Endothelial cell of umbilical vein (primary cell): ENCODE results near the gene ZBTB18. TPM values are rescaled to one million over a fixed set of nuclear protein-coding genes. Genes with fewer than 3 reads are reported as not detected.
A peak's percentile ranks its signal among the peaks of the same experiment; 100 is the strongest.

Experiments
- BruUV-seq: library from RNA; stranded (reverse); fragments of 400-500 nt; replicated peaks from 2 replicates; lab custom pipeline; 2021; lab: Mats Ljungman, UMichigan
- CTCF ChIA-PET: fragments of 300-600, 350-600 bp; sonication (Branson Sonifier 250); formaldehyde crosslinking; loops from one replicate; lab custom pipeline; 2021; ENCODE audit warnings: antibody characterized with exemption, inconsistent platforms; lab: Charles Lee
- POLR2A ChIA-PET: fragments of 300-600, 350-600 bp; sonication (Branson Sonifier 250); formaldehyde crosslinking; loops from one replicate; lab custom pipeline; 2021; ENCODE audit warnings: antibody characterized with exemption, inconsistent platforms; lab: Charles Lee
- DNase-seq: peaks from one replicate; pipeline ENCODE4 v3.0.0-alpha.2; 2011; ENCODE audit warnings: low read depth, low spot score
- FAIRE-seq: peaks from 2 replicates; lab custom pipeline; 2011; peaks lifted over from hg19 to GRCh38; lab: Jason Lieb, UNC
- H2AFZ ChIP-seq: 2 replicates; pipeline ENCODE4 v1.6.0; 2012; ENCODE audit warnings: low read depth, low read length, control low read depth, inconsistent platforms
- H3K27ac ChIP-seq: 2 replicates; pipeline ENCODE4 v1.5.1; 2011; ENCODE audit warnings: low read depth, mild to moderate bottlenecking, control low read depth, low read length, moderate library complexity; ENCODE audit not compliant: insufficient read depth
- H3K27me3 ChIP-seq, 2 experiments: 2 replicates each; pipeline versions ENCODE4 v1.6.0 to v1.6.1; 2011; ENCODE audit warnings: low read length in 2 of 2, mixed read lengths in 1 of 2; ENCODE audit not compliant: control insufficient read depth in 2 of 2, insufficient read depth in 2 of 2
- H3K36me3 ChIP-seq, 2 experiments: 2 replicates in 1 of 2; 3 replicates in 1 of 2; pipeline ENCODE4 v1.5.1; 2011; ENCODE audit warnings: low read length in 2 of 2, mild to moderate bottlenecking in 1 of 2, moderate library complexity in 1 of 2; ENCODE audit not compliant: control insufficient read depth in 2 of 2, insufficient read depth in 2 of 2; ENCODE audit errors: extremely low read depth in 1 of 2
- H3K4me1 ChIP-seq: 3 replicates; pipeline ENCODE4 v1.5.1; 2011; ENCODE audit warnings: mild to moderate bottlenecking, low read length; ENCODE audit not compliant: control insufficient read depth, insufficient read depth; ENCODE audit errors: extremely low read depth
- H3K4me2 ChIP-seq: 2 replicates; pipeline ENCODE4 v1.6.1; 2011; ENCODE audit warnings: low read length, control low read depth, mixed read lengths; ENCODE audit not compliant: insufficient read depth
- H3K4me3 ChIP-seq, 3 experiments: fragments of 200-600 bp in 1 of 3; sonication (generic), shearing (Covaris generic) in 1 of 3; replicated peaks in 1 of 3; 2 replicates each; pipeline ENCODE4 v1.5.1; 2011 to 2016; ENCODE audit warnings: control low read depth in 3 of 3, low read length in 3 of 3, mild to moderate bottlenecking in 2 of 3, inconsistent platforms in 1 of 3, low read depth in 1 of 3, moderate library complexity in 1 of 3; ENCODE audit not compliant: insufficient read depth in 1 of 3
- H3K79me2 ChIP-seq: 2 replicates; pipeline ENCODE4 v1.6.0; 2012; ENCODE audit warnings: low read length, inconsistent platforms; ENCODE audit not compliant: control insufficient read depth, insufficient read depth
- H3K9ac ChIP-seq: replicated peaks from 2 replicates; pipeline ENCODE3; 2011; ENCODE audit warnings: low read length, control low read depth; ENCODE audit not compliant: insufficient read depth; ENCODE audit errors: extremely low read depth
- H3K9me1 ChIP-seq: replicated peaks from 3 replicates; pipeline ENCODE4 v1.6.0; 2011; ENCODE audit warnings: mild to moderate bottlenecking, low read length; ENCODE audit not compliant: control insufficient read depth, insufficient read depth; ENCODE audit errors: extremely low read depth
- H3K9me3 ChIP-seq: replicated peaks from 2 replicates; pipeline ENCODE4 v1.5.1; 2012; ENCODE audit warnings: low read length, inconsistent platforms; ENCODE audit not compliant: control insufficient read depth, insufficient read depth
- H4K20me1 ChIP-seq: replicated peaks from 2 replicates; pipeline ENCODE3; 2011; ENCODE audit warnings: mild to moderate bottlenecking, low read length; ENCODE audit not compliant: control insufficient read depth, insufficient read depth; ENCODE audit errors: extremely low read depth
- CTCF ChIP-seq, 2 donors: IDR thresholded peaks; 1 replicate in 1 of 2; 2 replicates in 1 of 2; pipeline ENCODE4 v1.5.1; 2011; ENCODE audit warnings: low read length in 2 of 2, mild to moderate bottlenecking in 2 of 2, moderate library complexity in 2 of 2, control low read depth in 1 of 2, inconsistent platforms in 1 of 2, low read depth in 1 of 2; ENCODE audit not compliant: insufficient read depth in 1 of 2; ENCODE audit errors: extremely low read depth in 1 of 2
- EZH2 ChIP-seq: IDR thresholded peaks from 2 replicates; pipeline ENCODE4 v1.6.1; 2012; ENCODE audit warnings: borderline replicate concordance, low read depth, mild to moderate bottlenecking, moderate library complexity, low read length, inconsistent platforms; ENCODE audit not compliant: severe bottlenecking
- FOS ChIP-seq: IDR thresholded peaks from 2 replicates; pipeline ENCODE4 v1.6.1; 2011; ENCODE audit warnings: mild to moderate bottlenecking, low read length, moderate library complexity, borderline replicate concordance; ENCODE audit not compliant: insufficient read depth
- GATA2 ChIP-seq: IDR thresholded peaks from 2 replicates; pipeline ENCODE4 v1.7.0; 2011; ENCODE audit warnings: low read depth, mild to moderate bottlenecking, moderate library complexity, mixed read lengths, low read length; ENCODE audit not compliant: insufficient read length, insufficient read depth
- JUN ChIP-seq: IDR thresholded peaks from 2 replicates; pipeline ENCODE4 v1.6.1; 2011; ENCODE audit warnings: borderline replicate concordance, low read depth; ENCODE audit not compliant: insufficient read length, insufficient read depth
- MAX ChIP-seq: IDR thresholded peaks from 2 replicates; pipeline ENCODE4 v1.6.1; 2011; ENCODE audit not compliant: insufficient read depth, insufficient read length
- MYC ChIP-seq: IDR thresholded peaks from one replicate; pipeline ENCODE4 v1.6.1; 2011; ENCODE audit warnings: mild to moderate bottlenecking, low read depth, low read length
- POLR2A ChIP-seq: IDR thresholded peaks from 2 replicates; pipeline ENCODE4 v1.6.1; 2012; ENCODE audit warnings: low read depth, mild to moderate bottlenecking, control low read depth, low read length
- POLR2AphosphoS5 ChIP-seq: IDR thresholded peaks from 2 replicates; pipeline ENCODE4 v1.6.1; 2012; ENCODE audit warnings: low read depth, mild to moderate bottlenecking, control low read depth, low read length, moderate library complexity; ENCODE audit not compliant: insufficient read depth
- dilution Hi-C: fragments of 300-500 bp; cut with MboI; formaldehyde crosslinking; loops from one replicate; pipeline ENCODE4 v1.15.0; 2019; ENCODE audit warnings: low sequenced_read_pairs; ENCODE audit not compliant: extremely low pct_ligation_motif_present
- intact Hi-C: fragments of 100-400 bp; cut with micrococcal nuclease; formaldehyde crosslinking; loops from one replicate; pipeline ENCODE4 v1.10.0; 2022
- polyA plus RNA-seq, 4 experiments: library from polyadenylated mRNA; depleted of rRNA in 3 of 4; stranded (reverse) in 3 of 4; unstranded in 1 of 4; fragments of >200 nt; gene quantifications; 2 replicates each; pipeline versions ENCODE4 v1.2.1 to v1.2.3, GENCODE V29; 2011 to 2012; ENCODE audit warnings: missing spikeins in 1 of 4
- total RNA-seq: library from RNA; stranded (reverse); gene quantifications from 2 replicates; pipeline ENCODE4 v1.2.3, GENCODE V29; 2021

Gene ZBTB18
- total and polyA plus RNA-seq, 2 donors (not counting 3 experiments of a cell fraction or from before 2014, with no cell fraction given) = 15.5 to 21.1 TPM

- ChIA-PET POLR2A (interaction anchor here (0.5 to 0.8 kb wide), 3 partner anchors 193 to 616 kb away, joined by 3 to 6 read pairs (median 4); no protein-coding TSS in a partner anchor), CTCF (no interaction called here)
- peak; percentile 56 for DNase-seq
- H3K79me2 ChIP-seq = peaks cover 49% of the 10 kb centered on the region
- H3K27me3 ChIP-seq = no peaks in the 10 kb centered on the region
- H3K27ac ChIP-seq = peak overlapping the region; percentile 88
- H3K9ac ChIP-seq = peak overlapping the region; percentile 97
- H3K4me1 ChIP-seq = peaks cover 33% of the 10 kb centered on the region
- H3K4me3 ChIP-seq = peak overlapping the region; percentile 65 to 93 (median 92)
- no peak overlapping the region for H2AFZ ChIP-seq
- H3K4me2 ChIP-seq = peak overlapping the region; percentile 89
- peaks cover 7 to 8% of the 10 kb centered on the region in 2 experiments for H3K36me3 ChIP-seq
- BruUV-seq = no TSS peak
- FAIRE-seq = no peak
- H3K9me1 ChIP-seq = no peaks in the 10 kb centered on the region
- H3K9me3 ChIP-seq = no peaks in the 10 kb centered on the region
- no peak for TF ChIP-seq CTCF (IDR thresholded peaks at IDR 0.05; ENCODE audit: extremely low read depth in 1 of 2, insufficient read depth in 1 of 2, low read depth in 1 of 2, low read length in 2 of 2)
- TF ChIP-seq GATA2 = no peak
- TF ChIP-seq MAX = no peak
- no peak for TF ChIP-seq MYC
- no peak for TF ChIP-seq FOS
- no peak for TF ChIP-seq POLR2A
- no peak for TF ChIP-seq EZH2
- no peak for TF ChIP-seq JUN
- no peak for TF ChIP-seq POLR2AphosphoS5
- no peaks in the 10 kb centered on the region for H4K20me1 ChIP-seq
- dilution Hi-C loops = no loop called here
- intact Hi-C loops = loop anchor here (1.0 to 5.0 kb wide), 8 partner anchors 35 to 707 kb away; partner anchors contain the start of gene ADSS2
Observed at GRCh38 chr1:244049162-244050013, 1.7 kb upstream of the ZBTB18 start.
